SH-SY5Y (cell line): ENCODE results near the gene LRRC39.

ENCODE experiments used
- GATA2 ChIP-seq: IDR thresholded peaks from 2 replicates; pipeline ENCODE4 v1.6.1; 2011; ENCODE audit warnings: mild to moderate bottlenecking, low read depth, low read length
- GATA3 ChIP-seq: IDR thresholded peaks from 2 replicates; pipeline ENCODE4 v1.6.1; 2011; ENCODE audit warnings: low read depth, mild to moderate bottlenecking, low read length, moderate library complexity

DNA sequence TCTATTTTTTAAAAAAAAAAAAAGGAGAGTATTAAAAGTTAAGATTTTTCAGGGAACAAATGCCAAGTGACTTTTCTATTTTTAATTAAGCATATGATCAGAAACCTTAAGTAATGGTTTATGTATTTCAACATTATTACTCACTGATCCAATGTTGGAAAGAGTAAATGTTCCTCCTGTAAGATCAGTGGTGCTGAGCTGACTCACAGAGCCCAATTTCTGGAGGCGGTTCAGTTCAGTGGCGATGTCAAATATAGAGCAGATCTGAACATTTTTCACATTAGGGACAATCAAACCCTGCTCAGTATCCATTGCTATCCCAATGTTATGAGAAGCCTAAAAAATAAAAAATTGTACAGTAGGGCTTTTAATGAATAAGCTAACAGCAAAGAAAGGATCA lies 28.2 kb upstream of the LRRC39 start:
- TF ChIP-seq GATA2 (no peak), GATA3 (no peak)
